Gastroesophageal sphincter (tissue), 3 donors: ENCODE measurements around the gene BCL2L2.

Source experiments
- CTCF ChIP-seq, 4 experiments: fragments of 200-600 bp in 2 of 4; fragments of 450-650 bp in 2 of 4; sonication (generic) in 1 of 4; IDR thresholded peaks; one replicate each; pipeline ENCODE4 v1.5.1; 2017 to 2019; ENCODE audit warnings: antibody characterized with exemption in 4 of 4, mild to moderate bottlenecking in 2 of 4, moderate library complexity in 2 of 4
- EP300 ChIP-seq: sonication (generic); formaldehyde crosslinking; IDR thresholded peaks from one replicate; pipeline ENCODE4 v1.6.1; 2017; ENCODE audit warnings: antibody characterized with exemption, mild to moderate bottlenecking
- POLR2A ChIP-seq, 2 donors: fragments of 450-650 bp; IDR thresholded peaks; one replicate each; pipeline ENCODE4 v1.6.1; 2017; ENCODE audit warnings: antibody characterized with exemption in 2 of 2, mild to moderate bottlenecking in 2 of 2, moderate library complexity in 1 of 2
- POLR2AphosphoS5 ChIP-seq: sonication (generic); formaldehyde crosslinking; IDR thresholded peaks from one replicate; pipeline ENCODE4 v1.6.1; 2017; ENCODE audit warnings: antibody characterized with exemption

- TF ChIP-seq EP300 (no peak), POLR2AphosphoS5 (no peak), CTCF (IDR thresholded peaks at IDR 0.05) (no peak), POLR2A (IDR thresholded peaks at IDR 0.05) (no peak)
Observed at GRCh38 chr14:23344481-23344880, 37.8 kb downstream of the BCL2L2 start.
